GM12878 (cell line): ENCODE data around the gene ROBO4.

ENCODE experiments used
- BHLHE40 ChIP-seq, 2 experiments: fragments of 450-650 bp in 1 of 2; IDR thresholded peaks; 2 replicates each; pipeline ENCODE4 v1.6.1; 2011 to 2017; ENCODE audit warnings: low read depth in 2 of 2, borderline replicate concordance in 1 of 2, improper control_type of control experiment in 1 of 2, low read length in 1 of 2, mild to moderate bottlenecking in 1 of 2
- CTCF ChIP-seq, 3 experiments: IDR thresholded peaks in 2 of 3; conservative IDR thresholded peaks in 1 of 3; 2 replicates each; pipeline ENCODE4 v1.5.1; 2011; ENCODE audit warnings: low read depth in 3 of 3, low read length in 3 of 3, mild to moderate bottlenecking in 3 of 3, control low read depth in 2 of 3, moderate library complexity in 2 of 3, inconsistent platforms in 1 of 3, mixed read lengths in 1 of 3; ENCODE audit not compliant: control insufficient read depth in 2 of 3, insufficient read depth in 1 of 3; ENCODE audit errors: extremely low read depth in 1 of 3
- EED ChIP-seq: sonication (generic); IDR thresholded peaks from 2 replicates; pipeline ENCODE4 v1.6.1; 2016; ENCODE audit warnings: antibody characterized with exemption, low read depth
- ESRRA ChIP-seq: IDR thresholded peaks from 2 replicates; pipeline ENCODE4 v1.6.1; 2012; ENCODE audit warnings: mild to moderate bottlenecking, low read length, improper control_type of control experiment
- KLF5 ChIP-seq: fragments of 450-650 bp; IDR thresholded peaks from 2 replicates; pipeline ENCODE4 v1.6.1; 2014; ENCODE audit warnings: mild to moderate bottlenecking; ENCODE audit not compliant: partially characterized antibody
- POLR2AphosphoS5 ChIP-seq: IDR thresholded peaks from 2 replicates; pipeline ENCODE4 v1.6.1; 2011; ENCODE audit warnings: mild to moderate bottlenecking, low read length, inconsistent platforms
- ZNF207 ChIP-seq: fragments of 450-650 bp; IDR thresholded peaks from 2 replicates; pipeline ENCODE4 v1.6.1; 2014; ENCODE audit warnings: antibody characterized with exemption, mild to moderate bottlenecking, borderline replicate concordance

- TF ChIP-seq EED (no peak), CTCF (IDR thresholded peaks at IDR 0.05 in 2 of 3, conservative IDR thresholded peaks at IDR 0.05 in 1 of 3; ENCODE audit: control insufficient read depth in 2 of 3, extremely low read depth in 1 of 3, insufficient read depth in 1 of 3, low read depth in 3 of 3, low read length in 3 of 3) (no peak), BHLHE40 (IDR thresholded peaks at IDR 0.05; ENCODE audit: borderline replicate concordance in 1 of 2, low read depth in 2 of 2, low read length in 1 of 2) (no peak), POLR2AphosphoS5 (no peak), KLF5 (no peak), ZNF207 (no peak), ESRRA (no peak)
Measured at GRCh38 chr11:124838805-124839127, 58.9 kb downstream of the ROBO4 start.
